Stimulated activated CD4-positive, alpha-beta T cell treated with anti-CD3 and anti-CD28 coated beads, Interleukin-12 subunit alpha, Interleukin-12 subunit beta, amount 100 ng/mL, for 4 hours (primary cell): Measurements from ENCODE around the gene OPALIN.

ENCODE experiments used
- DNase-seq: peaks from one replicate; pipeline ENCODE4 v3.0.0-alpha.2; 2020

The OPALIN gene

GRCh38 chr10:96358851-96359540, at the start of gene OPALIN:
Gene OPALIN, minus strand, starts transcription at chr10:96359002. Its CDS starts 106 bp downstream, at chr10:96358896.
- DNase-seq, result no peak

DNA sequence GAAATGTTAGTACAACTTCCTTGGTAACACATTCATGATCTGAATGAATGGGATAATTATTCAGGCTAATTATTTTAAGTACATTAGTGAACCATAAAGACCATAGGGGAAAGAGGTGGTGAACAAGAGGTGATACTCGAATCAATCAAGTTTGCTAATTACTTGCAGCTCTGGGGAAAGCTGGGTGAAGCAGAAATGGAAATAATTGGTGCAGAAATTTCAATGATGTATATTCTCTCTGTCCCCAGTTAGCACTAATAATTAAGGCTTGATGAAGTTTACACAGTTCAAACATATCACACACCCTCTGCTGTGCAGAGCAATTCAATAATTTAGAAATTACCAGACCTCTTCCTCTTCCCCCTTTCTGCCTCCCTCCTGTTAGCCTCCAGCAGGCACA, 49.4 kb upstream of the OPALIN start:
- no peak for DNase-seq

DNA sequence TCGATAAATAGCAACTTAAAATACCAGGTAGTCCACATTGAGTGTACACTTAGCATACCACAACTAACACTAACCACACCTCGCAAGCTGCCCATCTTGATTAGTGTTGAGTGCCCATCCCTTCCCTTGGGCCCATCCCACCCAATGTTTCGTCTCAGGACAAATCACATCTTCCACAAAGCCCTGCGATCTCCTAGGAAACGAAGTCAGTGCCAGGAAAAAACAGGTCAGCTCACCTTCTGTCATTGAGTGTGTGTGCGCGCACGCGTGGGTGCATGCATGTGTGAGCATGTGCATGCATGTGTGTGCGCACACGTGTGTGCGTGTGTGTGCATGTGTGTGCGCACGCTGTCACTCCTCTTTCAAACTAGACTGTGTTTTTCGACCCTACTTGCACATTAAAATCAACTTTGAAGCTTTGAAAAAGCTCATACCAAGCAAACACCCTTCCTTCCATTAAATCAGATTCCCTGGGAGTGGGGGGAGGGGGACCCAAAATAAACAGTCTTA, 48.8 kb upstream of the OPALIN start:
- no peak for DNase-seq

- DNase-seq, result no peak
Measured at GRCh38 chr10:96406091-96406490, 47.3 kb upstream of the OPALIN start.

DNA sequence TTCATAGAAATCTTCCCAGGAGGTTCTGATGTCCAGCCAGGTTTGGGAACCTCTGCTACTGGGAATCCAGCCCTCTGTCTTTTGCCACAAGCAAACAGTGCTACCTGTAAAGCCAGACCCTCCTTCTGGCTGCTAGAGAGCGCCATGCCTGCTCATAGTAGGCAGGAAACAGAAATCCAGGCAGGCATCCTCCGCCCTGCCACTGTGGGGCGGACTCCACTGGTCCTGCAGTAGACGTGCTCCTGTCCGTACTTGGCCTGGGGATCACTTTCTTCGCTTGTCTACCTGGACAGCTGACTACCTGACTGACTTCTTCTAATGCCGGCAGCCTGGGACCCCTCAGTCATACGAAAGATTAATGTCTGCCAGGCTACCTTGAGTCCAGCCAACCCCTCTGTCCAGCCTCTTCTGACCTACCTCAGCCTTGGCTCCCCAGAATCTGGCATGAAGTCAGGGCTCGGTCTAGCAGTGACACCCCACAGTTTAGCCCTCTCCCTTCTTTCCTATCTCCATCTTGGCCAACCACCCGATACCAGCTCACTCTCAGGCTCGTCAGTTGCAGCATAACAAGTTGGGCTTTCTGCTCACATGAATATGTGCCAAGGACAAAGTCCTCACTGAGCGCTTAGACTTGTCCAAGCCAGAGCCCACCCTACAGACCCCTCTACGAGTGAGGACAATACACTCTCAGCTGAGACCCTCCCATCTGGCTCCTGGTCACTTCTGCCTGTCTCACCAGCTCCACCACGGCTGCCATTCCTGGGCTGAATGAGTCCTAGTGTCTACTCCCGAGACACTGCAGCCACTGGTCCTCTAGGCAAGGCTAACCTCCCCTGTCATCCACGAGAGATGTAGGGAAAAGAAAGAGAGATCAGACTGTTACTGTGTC, 43.9 kb upstream of the OPALIN start:
- no peak for DNase-seq

DNA sequence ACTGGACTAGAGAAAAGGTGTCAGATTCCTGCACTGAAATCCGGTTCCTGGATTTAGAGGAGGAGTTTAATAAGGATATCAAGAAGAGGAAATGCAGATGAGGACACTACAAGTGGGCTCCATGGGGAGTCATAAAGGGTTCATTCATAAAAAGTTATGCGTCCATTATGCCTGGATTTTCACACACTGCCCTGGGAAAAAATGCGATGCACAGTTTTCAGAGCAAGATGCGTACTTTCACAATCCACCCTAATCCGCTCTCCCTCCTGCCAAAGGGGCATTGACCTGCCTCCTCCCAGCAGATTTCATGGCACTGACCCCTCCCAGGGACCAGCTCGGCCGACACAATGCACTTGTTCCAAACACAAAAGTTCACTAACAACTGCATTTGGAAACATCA, 42.2 kb upstream of the OPALIN start:
- DNase-seq, result no peak

DNA sequence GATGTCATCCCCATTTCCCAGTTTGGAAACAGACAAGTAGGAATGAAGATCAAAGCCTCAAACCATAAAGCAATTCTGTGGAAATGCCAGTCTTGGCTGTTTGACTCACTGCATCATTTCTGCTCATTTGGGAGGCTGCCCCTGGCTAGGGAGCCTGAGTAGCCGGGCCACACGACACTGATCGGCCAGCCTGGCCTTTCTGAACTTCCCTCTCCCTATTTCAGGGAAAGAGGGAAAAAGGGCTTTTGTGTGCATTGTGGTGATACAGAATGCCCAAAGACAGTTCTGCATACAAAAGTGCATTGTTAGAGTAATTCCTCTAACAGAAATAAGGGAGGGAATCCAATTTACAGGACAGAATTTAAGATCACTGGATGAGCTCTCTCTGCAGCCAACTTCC, 41.7 kb upstream of the OPALIN start:
- no peak for DNase-seq

DNA sequence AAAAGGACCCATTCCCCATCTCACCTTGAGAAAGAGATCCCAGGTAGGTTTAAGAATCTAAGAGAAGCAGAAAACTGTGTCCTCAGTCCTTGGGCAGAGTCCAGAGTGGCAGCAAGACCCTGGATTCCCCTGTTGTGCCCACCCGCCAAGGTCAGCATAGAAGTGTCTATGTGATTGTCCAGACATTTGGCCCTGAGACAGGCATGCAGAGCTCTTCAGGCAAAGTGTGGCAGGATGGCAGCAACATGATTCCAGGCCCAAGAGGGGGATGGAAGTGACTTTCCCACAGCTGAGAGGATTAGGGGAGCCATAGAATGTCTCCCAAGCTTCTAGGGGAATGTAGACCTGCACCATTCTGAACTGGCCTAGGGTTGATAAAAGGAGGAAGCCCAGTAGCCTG, 39.1 kb upstream of the OPALIN start:
- no peak for DNase-seq

DNA sequence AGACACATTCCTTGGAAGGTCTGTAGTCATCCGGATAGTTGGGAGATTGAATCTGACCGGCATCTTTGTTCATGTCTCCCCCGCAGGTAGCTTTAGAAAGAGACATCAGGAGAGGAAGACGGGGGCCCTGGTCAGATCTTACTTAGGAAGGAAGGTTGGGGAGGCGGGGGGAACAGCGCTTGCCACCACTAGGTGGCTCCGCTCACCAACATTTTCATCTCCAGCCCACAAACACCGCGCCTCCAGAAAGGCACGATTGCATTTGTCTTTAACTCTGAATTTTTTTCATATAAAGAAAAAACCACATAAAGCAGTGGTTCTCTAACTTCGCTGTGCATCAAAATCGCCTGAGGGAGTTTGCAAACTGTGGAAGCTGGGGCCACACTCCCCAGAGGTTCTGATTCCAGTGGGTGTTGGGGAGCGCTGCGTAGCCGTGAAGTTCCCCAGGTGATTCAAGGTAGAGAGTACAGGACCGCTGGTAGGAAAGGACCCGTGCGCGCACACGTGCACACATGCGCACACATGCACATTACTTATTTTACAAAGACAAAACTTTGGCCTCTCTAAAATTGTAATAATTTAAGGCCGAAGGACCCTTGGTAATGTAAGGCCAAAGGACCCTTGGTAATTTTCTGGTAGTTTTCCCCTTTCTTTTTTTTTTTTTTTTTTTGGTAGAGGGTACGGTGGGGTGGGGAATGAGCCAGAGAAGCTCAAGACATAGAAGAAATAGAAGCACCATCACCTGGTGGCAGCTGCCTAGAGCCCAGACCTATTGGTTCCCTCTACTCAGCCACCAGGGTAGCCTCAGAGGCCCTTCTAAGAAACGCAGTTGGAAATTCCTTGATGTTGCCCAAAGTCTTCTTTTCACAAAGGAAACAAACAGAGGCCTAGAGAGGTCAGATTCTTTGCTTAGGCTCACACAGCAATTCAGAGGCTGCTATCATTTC, 37.4 kb upstream of the OPALIN start:
- DNase-seq, result peak; percentile 54

DNA sequence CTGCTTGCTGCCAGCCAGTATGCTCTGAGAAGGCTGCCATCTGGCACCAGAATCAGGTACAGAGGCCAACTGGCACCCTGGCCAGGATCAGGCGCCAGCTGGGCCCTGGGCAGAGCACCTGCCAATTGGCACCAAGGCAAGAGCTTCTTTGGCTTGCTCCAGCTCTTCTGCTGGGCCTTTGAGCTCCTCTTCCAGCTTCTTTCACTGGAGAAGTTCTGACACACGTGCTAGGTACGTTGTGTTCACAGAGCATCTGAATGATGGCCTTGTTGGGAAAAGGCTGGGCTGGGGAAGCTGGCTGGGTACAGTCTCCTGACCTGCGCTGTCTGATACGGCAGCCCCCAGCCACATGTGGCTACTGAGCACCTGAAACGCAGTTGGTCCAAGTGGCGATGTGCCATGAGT, 31.7 kb upstream of the OPALIN start:
- DNase-seq, result no peak

- no peak for DNase-seq
Measured at GRCh38 chr10:96389785-96390184, 31.0 kb upstream of the OPALIN start.

GRCh38 chr10:96387601-96388000, 28.8 kb upstream of the OPALIN start:
- no peak for DNase-seq

- DNase-seq, result no peak
Measured at GRCh38 chr10:96387161-96387560, 28.4 kb upstream of the OPALIN start.

DNA sequence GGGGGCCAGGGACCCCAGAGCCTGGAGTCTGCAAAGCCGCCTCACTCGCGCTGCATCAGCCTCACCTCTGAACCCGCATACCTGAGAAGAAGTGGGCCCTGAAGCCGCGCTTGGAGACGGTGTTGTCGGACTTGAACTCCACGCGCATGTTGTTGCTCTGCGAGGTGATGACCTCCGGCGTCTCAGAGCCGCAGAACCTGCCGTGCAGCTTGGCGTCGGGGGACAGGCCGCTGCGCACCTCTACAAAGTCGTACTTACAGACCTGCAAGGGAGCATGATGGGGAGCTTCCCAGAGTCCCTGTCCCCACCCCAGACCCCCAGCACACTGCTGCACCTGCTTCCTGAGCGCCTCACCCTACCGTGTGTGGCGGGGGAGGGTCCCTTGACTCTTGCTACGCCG, 25.7 kb upstream of the OPALIN start:
- no peak for DNase-seq

GRCh38 chr10:96380821-96381220, 22.0 kb upstream of the OPALIN start:
- no peak for DNase-seq

DNA sequence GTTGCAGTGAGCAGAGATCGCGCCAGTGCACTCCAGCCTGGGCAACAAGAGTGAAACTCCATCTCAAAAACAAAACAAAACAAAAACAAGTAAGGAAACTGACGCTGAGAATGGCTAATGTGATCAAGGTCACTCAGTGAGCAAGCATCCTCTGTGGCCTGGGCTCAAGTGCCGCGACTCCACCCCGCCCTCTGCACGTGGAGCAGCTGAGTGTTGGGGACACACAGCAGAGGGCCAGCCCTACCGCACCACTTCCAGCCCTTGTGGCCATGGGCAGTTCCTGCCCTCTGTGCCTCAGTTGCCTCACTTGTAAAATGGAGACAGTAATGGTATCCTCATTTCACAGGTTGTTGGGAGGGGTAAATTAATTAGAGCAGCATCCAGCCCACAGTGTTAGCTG, 21.0 kb upstream of the OPALIN start:
- no peak for DNase-seq

- DNase-seq, result no peak
Measured at GRCh38 chr10:96378741-96379140, 19.9 kb upstream of the OPALIN start.

DNA sequence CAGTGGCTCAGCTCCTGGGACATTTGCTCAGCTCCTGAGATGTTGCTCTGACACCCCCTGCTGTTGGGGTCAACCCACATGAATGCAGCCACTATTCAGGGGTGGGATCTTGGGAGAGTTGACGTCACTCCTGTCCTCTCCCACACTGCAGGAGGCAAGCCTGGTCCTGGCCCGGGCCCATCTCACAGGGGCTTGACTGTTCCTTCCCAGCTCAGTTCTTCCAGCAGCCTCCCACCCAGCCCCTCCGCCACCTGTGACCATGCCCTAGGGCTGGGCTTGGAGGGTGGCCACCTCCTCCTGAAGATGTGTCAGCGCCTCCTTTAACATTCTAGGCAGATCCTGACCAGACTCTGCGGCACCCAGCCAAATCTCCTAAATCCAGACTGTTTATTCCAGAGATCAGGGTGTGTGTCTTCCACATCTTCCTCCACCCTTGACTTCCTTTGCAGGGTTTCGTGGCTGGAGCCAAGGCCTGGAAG, 19.1 kb upstream of the OPALIN start:
- DNase-seq, result no peak

DNA sequence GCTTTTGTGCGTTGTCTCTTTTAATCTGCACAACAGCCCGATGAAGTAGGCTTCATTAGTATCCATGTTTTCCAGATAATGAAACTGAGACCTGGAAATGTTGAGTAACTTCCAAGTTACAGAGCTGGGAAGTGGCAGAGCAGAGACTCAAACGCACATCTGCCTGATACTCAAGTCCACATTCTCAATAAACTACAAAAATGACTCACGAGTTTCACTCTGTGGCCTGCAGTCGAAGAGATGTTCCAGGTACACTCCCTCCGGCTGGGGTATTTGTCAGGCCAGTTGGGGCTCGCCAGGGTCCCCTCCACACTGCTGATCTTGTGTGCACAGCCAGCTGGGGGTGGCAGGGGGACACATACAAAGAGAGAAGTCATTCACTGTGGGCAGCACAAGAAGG, 17.7 kb upstream of the OPALIN start:
- no peak for DNase-seq

GRCh38 chr10:96374985-96375830, 16.4 kb upstream of the OPALIN start:
- peak; percentile 70 for DNase-seq

DNA sequence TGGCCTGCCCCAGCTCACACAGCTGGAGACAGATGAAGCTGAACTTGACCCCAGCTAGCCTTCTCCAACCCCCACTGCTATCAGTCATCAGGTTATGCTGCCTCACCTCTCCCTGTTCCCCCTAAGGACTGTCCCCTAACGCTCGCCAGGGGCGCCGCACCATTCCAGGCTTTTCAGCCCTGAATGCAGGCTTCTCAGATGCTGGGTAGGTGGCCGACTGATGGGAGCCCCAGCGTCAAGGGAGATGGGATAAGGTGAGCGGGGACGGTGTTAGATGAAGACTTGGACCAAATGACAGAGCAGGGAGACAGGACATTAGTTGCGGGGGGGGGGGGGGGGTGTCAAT, 15.8 kb upstream of the OPALIN start:
- no peak for DNase-seq

- no peak for DNase-seq
Measured at GRCh38 chr10:96374004-96374403, 15.2 kb upstream of the OPALIN start.
